Raji (cell line): ENCODE results near the gene MSLN.

Source experiments
- POLR2A ChIP-seq: IDR thresholded peaks from 2 replicates; pipeline ENCODE4 v1.6.1; 2011; ENCODE audit warnings: low read depth, low read length, control low read depth; ENCODE audit not compliant: insufficient read depth

Gene MSLN

GRCh38 chr16:720447-720989 is 40.0 kb upstream of the MSLN start:
- no peak; the same call in 1 of the 2 replicates for TF ChIP-seq POLR2A

DNA sequence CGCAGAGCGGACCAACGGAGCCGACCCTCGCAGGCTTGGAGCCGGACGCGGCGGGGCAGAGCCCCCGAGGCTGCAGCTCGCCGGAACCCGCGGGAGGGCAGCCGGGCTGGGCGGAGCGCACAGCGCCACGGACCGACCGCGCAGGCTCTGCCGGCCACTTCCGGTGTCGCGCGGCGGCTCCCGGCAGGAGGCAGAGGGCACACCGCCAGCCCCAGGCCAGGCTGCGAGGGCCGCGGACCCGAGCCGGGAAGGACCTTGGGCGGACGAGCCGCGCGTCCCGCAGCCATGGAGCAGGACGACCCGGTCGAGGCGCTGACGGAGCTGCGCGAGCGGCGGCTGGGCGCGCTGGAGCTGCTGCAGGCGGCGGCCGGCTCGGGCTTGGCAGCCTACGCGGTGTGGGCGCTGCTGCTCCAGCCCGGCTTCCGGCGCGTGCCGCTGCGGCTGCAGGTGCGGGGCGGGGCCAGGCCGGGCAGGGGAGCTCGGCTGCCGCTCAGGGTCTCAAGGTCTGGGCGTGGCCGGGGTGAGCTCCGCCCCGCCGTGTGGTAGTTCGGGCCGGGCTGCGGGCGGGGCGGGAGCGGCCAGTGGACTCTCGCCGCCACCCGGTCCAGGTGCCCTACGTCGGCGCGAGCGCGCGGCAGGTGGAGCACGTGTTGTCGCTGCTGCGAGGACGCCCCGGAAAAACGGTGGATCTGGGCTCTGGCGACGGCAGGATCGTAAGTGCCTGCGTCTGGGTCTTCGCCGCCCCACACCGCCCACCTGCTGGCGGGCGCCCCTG is 39.4 kb upstream of the MSLN start, which contains the start of gene ANTKMT:
TSS of gene ANTKMT (plus strand) at position 157 of the 775 bp plus-strand sequence. CDS start at position 286, 129 bp downstream.
- TF ChIP-seq POLR2A: peak; percentile 98

GRCh38 chr16:721765-722540 is 38.6 kb upstream of the MSLN start:
- no peak for TF ChIP-seq POLR2A

DNA sequence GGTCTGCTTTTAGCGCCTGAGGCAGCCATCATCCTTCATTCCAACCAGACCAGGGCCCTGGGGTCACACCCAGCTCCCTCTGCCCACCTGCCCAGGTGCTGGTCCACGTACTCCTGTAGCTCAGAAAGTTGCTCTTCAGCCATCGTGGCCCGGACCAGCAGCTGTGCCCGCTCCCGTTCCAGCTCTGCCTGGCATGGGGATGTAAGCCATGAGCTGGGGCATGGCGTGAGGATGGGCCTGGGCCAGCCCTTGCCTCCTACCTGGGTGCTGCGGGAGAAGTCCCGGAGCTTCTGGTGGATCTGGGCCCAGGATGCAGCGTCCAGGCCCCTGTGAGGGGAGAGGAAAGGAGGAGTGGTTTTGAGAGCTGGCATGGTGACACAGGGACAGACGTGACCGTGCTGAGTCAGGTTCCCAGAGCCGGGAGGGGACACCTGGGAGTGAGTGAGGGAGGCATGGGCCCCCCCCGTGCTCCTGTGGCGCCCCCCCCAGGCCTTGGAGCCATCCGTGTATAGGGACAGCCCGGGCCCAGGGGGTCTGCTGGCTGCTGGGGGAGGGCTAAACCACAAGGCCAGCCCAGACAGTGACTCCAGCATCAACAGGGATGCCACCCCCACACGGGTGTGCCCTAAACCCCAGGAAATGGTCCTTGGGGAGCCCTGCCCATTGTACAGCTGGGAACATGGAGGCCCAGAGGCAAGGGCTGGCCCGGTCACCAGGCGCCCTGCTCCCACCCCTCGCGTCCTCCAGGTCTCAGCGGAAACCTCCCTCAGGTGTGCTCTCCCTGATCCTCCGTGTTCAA is 37.5 kb upstream of the MSLN start:
- TF ChIP-seq POLR2A: peak; percentile 21; the same call in 1 of the 2 replicates

DNA sequence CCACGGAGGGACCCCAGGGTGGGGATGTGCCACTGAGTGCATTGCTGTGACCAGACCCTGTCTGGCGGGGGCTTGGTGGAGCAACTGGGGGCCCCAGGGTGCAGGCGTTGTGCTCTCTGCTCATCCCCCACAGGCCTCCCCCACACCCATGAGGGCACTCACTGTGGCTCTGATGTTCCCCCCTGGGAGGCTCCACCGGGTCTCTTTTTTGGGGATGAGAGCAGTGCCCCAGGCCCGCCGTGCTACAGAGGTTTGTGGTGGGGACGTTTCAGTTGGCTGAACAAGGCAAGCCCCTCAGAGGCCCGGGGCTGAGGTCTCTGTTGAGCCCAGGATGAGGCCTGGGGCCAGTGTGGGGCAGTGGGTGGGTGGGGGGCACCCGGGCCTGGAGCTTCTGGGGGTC is 36.8 kb upstream of the MSLN start:
- no peak for TF ChIP-seq POLR2A

GRCh38 chr16:724188-725040 is 36.1 kb upstream of the MSLN start:
- peak; percentile 25; the same call in 1 of the 2 replicates for TF ChIP-seq POLR2A

DNA sequence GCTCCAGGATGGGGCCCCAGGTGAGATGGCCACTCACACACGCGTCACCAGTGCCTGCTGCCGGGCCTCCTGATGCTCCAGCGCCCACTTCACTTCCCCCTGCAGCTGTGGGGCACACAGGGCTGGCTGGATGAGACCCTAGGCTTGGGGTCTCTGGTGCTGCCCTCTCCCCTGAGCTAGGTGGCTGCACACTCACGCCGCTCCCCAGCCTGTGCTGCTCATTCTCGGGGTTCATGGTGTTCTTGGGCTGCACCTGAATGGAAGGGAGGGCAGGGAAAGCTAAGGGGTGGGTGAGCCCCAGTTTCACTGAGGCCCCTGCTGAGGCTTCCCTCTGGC is 35.5 kb upstream of the MSLN start:
- TF ChIP-seq POLR2A: no peak

DNA sequence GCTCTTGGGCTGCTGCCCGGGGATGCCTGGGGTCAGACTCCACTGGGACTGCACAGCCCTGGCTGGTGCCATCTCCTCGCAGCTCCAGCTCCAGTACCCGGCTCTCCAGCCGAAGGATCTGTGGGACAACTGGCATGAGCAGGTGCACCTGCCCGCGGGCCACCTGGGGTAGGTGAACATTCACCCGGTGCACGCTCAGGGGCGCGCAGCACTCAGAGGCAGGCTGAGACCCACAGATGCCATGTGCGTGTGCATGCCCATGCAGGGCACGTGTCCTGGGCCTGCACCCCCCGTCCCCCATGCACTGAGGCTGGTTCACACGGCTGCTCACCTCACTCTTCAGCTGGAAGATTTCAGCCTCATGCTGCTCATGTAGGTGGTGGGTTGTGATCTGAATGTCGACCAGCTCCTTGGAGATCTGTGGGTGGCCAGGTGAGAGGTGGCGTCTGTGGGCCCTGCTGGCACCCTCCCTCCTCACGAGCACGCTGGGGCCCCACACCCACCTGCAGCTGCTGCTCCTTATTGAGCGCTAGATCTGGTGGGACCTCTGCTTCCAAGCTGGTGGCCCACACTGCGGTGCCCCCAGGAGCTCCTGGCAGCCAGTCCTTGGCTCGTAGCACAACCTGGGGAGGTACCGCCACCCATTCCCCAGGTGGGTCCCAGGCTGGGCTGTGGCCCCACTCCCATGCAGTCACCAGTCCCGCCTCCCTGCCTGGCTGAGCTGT is 34.9 kb upstream of the MSLN start:
- TF ChIP-seq POLR2A: peak; percentile 7; the same call in 1 of the 2 replicates

DNA sequence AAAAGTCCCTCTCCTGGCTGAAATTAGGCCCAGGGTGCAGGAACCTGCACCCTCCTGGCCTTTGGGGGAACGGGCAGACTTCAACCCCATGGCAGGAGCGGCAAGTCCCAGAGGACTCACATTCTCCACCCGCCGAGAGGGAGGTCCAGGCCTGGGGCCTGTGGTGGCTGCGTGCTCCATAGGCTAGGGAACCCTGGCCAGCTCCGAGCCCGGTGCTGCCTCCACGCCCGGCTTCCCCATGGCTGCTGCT is 34.4 kb upstream of the MSLN start:
- TF ChIP-seq POLR2A: no peak

- TF ChIP-seq POLR2A: peak; percentile 50
These were observed 33.9 kb upstream of the MSLN start, which contains the start of the genes CCDC78 and HAGHL for GRCh38 chr16:726438-727290. CCDC78 (minus strand) TSS chr16:726443; CDS start chr16:726367, 76 bp downstream. HAGHL (plus strand) TSS chr16:727106; CDS start chr16:727510, 404 bp downstream.

- peak; percentile 78 for TF ChIP-seq POLR2A
These were observed 33.1 kb upstream of the MSLN start for GRCh38 chr16:727291-727977.
